D721Med (cell line): ENCODE data around the gene S100A6.

Experiments used
- DNase-seq: peaks from one replicate; pipeline ENCODE4 v3.0.0; 2011; ENCODE audit warnings: low spot score; ENCODE audit not compliant: insufficient read length
- FAIRE-seq: peaks from 2 replicates; lab custom pipeline; 2011; peaks lifted over from hg19 to GRCh38; lab: Jason Lieb, UNC
- TF ChIP-seq, protein P1 (sequence below): IDR thresholded peaks from 2 replicates; pipeline ENCODE4 v1.5.1; 2012; ENCODE audit warnings: mild to moderate bottlenecking, control low read depth; ENCODE audit not compliant: insufficient read depth; ENCODE audit errors: missing control alignments

Gene S100A6

DNA sequence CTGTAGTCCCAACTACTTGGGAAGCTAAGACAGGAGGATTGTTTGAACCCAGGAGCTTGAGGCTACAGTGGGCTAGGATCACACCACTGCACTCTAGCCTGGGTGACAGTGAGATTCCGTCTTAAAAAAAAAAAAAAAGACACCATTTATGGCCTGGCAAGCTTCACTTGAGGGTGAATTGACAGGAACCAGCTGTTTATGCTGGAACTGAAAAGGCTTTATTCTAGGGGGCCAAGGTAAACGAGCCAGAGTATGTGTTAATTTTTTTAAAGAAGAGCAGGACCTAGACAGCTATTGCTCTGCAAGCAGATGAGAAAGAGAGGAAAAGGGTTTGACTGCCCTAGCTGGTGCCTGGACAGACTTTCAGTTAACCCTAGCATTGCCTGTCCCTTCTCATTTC is 37.0 kb downstream of the S100A6 start:
- FAIRE-seq (no peak), DNase-seq (no peak)
- TF ChIP-seq, protein P1, sequence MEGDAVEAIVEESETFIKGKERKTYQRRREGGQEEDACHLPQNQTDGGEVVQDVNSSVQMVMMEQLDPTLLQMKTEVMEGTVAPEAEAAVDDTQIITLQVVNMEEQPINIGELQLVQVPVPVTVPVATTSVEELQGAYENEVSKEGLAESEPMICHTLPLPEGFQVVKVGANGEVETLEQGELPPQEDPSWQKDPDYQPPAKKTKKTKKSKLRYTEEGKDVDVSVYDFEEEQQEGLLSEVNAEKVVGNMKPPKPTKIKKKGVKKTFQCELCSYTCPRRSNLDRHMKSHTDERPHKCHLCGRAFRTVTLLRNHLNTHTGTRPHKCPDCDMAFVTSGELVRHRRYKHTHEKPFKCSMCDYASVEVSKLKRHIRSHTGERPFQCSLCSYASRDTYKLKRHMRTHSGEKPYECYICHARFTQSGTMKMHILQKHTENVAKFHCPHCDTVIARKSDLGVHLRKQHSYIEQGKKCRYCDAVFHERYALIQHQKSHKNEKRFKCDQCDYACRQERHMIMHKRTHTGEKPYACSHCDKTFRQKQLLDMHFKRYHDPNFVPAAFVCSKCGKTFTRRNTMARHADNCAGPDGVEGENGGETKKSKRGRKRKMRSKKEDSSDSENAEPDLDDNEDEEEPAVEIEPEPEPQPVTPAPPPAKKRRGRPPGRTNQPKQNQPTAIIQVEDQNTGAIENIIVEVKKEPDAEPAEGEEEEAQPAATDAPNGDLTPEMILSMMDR, result no peak

DNA sequence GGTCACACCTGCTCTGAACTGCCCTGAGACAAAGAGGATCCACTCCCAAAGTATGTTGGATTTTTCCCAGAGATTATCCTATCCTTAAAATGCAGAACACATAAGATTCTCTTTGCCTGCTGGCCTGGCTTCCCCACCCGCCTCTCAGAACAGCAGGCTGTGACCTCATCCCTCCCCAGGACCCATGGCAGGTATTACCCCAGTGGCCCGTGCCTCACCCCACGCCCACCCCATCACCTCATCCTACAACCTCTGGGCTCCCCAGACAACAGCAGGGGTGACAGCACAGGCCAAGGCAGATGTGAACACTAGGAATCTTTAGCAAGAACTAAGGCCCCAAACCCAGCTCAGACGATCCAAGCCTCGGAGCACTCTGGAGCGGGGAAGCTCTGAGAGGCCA is 40.3 kb downstream of the S100A6 start:
- no peak for FAIRE-seq
- TF ChIP-seq, protein P1, result no peak
- no peak for DNase-seq

DNA sequence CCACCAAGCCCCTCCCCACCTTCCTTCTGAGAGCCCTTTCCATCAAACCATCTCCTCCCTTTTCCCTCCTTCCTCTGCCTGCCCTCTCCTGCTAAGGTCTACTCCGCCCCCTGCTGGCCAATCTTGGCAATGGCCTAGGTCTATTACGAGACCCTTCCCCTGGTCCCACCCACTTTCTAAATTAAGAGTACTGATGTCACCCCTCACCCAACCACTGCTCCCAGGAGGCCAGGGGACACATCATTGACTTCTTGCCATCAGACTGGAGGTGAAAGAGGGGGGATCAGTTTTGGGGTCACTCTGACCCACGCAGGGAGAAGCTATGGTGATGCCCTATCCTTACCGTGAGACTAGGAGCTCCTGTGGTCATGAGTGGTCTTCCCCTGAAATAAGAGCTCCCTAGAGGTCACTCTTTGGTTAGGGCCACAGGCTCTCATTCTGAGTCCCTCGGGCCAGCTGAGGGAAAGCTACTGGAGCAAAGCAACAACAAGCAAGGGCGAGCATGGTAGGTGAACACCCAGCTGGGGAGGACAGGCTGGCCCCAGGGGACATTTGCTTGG is 40.7 kb downstream of the S100A6 start:
- TF ChIP-seq, protein P1, result peak; percentile 97
- FAIRE-seq, result no peak
- DNase-seq, result peak; percentile 56

DNA sequence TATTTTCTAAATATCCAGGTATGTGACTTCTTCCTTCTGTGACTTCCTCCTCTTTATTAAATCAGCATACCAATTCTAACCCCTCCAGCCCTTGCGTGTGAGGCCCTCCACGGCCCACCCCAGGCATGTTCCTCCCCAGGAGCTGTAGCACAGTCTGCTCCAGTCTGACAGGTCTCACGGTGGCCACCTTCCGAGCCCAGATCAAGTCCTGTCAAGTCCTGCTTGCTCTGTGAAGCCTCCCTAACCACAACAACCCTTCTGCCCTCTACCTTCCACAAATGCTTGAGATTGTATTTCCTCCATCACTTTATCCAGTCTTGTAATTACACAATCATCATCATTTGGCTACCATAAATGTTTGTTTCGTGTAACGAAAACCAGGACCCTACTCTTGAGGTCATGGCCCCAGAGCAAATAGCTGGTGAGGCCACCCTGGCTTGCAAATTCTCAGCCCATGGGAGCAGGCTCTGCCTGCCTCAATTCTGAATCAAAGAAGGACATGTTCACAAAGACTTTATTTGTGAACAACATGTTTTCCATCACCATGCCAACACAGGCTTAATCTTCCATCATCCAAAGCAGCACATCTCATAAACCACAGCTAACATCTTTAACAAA is 42.3 kb downstream of the S100A6 start:
- FAIRE-seq (no peak), DNase-seq (no peak)
- TF ChIP-seq, protein P1, result no peak

DNA sequence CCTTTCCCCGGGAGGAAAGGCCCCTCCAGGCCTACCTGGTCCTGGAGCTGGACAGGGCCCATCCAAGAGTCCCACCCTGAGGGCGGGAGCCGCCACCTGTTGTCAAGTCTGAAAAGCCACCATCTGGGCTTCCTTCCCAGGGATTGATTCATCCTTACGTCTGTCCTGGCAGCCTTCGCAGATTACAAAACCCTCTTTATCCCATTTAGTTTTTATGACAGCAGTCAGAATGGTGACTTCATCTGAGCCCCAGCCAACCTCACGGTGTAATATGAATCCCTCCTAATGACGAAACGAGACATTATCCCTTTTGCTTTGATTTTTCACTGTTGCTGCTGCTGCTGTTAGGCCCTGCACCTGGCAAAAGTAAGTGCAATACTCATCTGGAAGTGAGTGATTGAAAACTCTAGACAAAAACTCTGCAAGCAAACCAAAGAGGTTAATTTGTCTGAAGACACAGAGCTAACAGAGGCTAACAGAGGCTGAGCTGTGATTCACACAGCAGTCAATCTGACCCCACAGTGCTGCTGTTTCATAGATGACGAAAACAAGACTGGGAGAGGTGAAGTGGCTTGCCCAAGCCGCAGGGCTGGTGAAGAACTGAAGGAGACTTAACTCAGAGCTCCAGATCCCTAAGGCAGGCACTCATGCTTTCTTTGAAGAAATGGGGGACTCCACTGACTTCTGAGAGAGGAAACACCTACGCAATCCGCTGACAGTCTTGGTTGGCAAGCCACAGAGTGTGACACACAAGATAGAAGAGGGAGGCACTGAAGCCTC is 45.3 kb downstream of the S100A6 start:
- DNase-seq (no peak), FAIRE-seq (no peak)
- TF ChIP-seq, protein P1, result no peak

DNA sequence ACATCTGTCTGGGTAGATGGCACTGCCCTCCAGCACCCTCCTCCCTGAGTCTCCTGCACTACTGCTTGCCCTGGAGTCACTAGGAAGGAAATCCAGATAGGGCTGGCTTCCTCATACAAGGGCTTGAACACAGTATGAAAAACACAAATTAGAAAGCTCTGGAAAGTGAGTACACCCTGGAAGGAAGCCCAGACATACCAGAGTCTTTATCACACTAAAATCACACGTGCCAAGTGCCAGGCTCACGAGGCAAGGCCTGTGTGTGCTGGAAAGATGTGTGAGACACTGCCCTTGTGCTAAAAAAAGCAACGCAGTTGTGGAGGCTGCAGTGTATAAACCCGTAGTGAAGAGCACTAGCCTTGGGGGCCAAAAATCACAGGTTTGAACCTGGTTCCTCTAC is 47.1 kb downstream of the S100A6 start:
- FAIRE-seq, result no peak
- TF ChIP-seq, protein P1, result no peak
- DNase-seq, result no peak
